Hepatocyte (in vitro differentiated cells): ENCODE data around the gene NGEF. TPM values are rescaled to one million over a fixed set of nuclear protein-coding genes. Genes with fewer than 3 reads are reported as not detected.

Experiments
- DNase-seq: peaks from one replicate; pipeline ENCODE4 v3.0.0-alpha.2; 2016; ENCODE audit warnings: low spot score
- H2AFZ ChIP-seq: fragments of 200-600 bp; sonication (generic); 2 replicates; pipeline ENCODE4 v1.6.0; 2016; ENCODE audit warnings: antibody characterized with exemption, mild to moderate bottlenecking
- H3K27ac ChIP-seq: fragments of 200-600 bp; sonication (generic); 2 replicates; pipeline ENCODE4 v1.5.1; 2016; ENCODE audit warnings: mild to moderate bottlenecking
- H3K27me3 ChIP-seq: fragments of 200-600 bp; sonication (generic); 2 replicates; pipeline ENCODE4 v1.6.1; 2016
- H3K36me3 ChIP-seq: fragments of 200-600 bp; sonication (generic); replicated peaks from 2 replicates; pipeline ENCODE4 v1.5.1; 2016; ENCODE audit warnings: low read depth; ENCODE audit not compliant: insufficient read depth
- H3K4me1 ChIP-seq: fragments of 200-600 bp; sonication (generic); 2 replicates; pipeline ENCODE4 v1.5.1; 2016; ENCODE audit warnings: mild to moderate bottlenecking, moderate library complexity; ENCODE audit not compliant: insufficient read depth
- H3K4me2 ChIP-seq: fragments of 200-600 bp; sonication (generic); 2 replicates; pipeline ENCODE4 v1.6.0; 2016
- H3K4me3 ChIP-seq: fragments of 200-600 bp; sonication (generic); 2 replicates; pipeline ENCODE4 v1.5.1; 2016; ENCODE audit warnings: mild to moderate bottlenecking
- H3K79me2 ChIP-seq: fragments of 200-600 bp; sonication (generic); 2 replicates; pipeline ENCODE4 v1.6.0; 2017; ENCODE audit warnings: mild to moderate bottlenecking
- H3K9me2 ChIP-seq: fragments of 200-600 bp; sonication (generic); replicated peaks from 2 replicates; pipeline ENCODE4 v1.6.0; 2017; ENCODE audit warnings: mild to moderate bottlenecking; ENCODE audit not compliant: insufficient read depth
- H3K9me3 ChIP-seq: fragments of 200-600 bp; sonication (generic); 2 replicates; pipeline ENCODE4 v1.5.1; 2016; ENCODE audit warnings: low read depth, mild to moderate bottlenecking
- H4K20me1 ChIP-seq: fragments of 200-600 bp; sonication (generic); 2 replicates; pipeline ENCODE4 v1.6.0; 2016; ENCODE audit warnings: mild to moderate bottlenecking; ENCODE audit not compliant: insufficient read depth, poor library complexity, severe bottlenecking
- EZH2 ChIP-seq: fragments of 200-600 bp; sonication (generic); IDR thresholded peaks from 2 replicates; pipeline ENCODE4 v1.6.1; 2016; ENCODE audit warnings: antibody characterized with exemption, mild to moderate bottlenecking, borderline replicate concordance
- EZH2phosphoT487 ChIP-seq: fragments of 200-600 bp; sonication (generic); IDR thresholded peaks from one replicate; pipeline ENCODE4 v1.6.1; 2018; ENCODE audit warnings: antibody characterized with exemption, mild to moderate bottlenecking, low read depth, moderate library complexity; ENCODE audit not compliant: unreplicated experiment, severe bottlenecking
- WGBS: methylation state at CpG from one replicate; pipeline ENCODE4 v1.1.6; 2016; ENCODE audit warnings: low lambda C conversion rate; ENCODE audit errors: missing lambda C conversion rate; 5-methylcytosine and 5-hydroxymethylcytosine counted together
- polyA plus RNA-seq: library from polyadenylated mRNA; unstranded; fragments of >200 nt; fragmentation: Nextera tagmentation; extraction: Ambion mirVana; gene quantifications from 2 replicates; pipeline ENCODE4 v1.2.1, GENCODE V29; 2016
- total RNA-seq: library from RNA; depleted of rRNA; stranded (reverse); fragments of >200 nt; gene quantifications from 2 replicates; pipeline ENCODE4 v1.2.3, GENCODE V29; 2014
- TF ChIP-seq, protein P1 (sequence below): fragments of 200-600 bp; sonication (generic); IDR thresholded peaks from 2 replicates; pipeline ENCODE4 v1.5.1; 2016; ENCODE audit warnings: antibody characterized with exemption, mild to moderate bottlenecking; ENCODE audit not compliant: poor library complexity

Gene NGEF
- total and polyA plus RNA-seq, 2 experiments from 2014 or later: 2.2 to 3.2 TPM

DNA sequence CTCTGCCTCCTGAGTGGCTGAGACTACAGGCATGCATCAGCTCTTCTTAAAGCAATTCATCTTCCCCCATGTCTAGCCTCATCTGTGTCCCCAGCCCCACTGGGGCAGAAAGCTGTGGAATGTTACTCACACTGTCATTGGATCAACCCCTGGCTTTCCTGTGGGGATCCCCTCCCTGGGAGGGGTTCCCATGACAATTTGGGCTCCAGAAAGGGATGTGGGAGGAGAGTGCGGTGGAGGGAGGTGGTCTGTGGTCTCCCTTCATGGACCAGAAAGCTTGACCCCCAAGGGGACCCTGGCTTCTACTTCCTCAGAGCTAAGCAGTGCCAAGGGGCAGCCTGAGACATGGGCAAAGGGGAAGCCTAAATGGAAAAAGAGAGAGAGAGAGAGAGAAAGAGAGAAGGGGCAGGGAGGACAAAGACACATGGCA lies 1.3 kb downstream of the NGEF start:
- Histone ChIP-seq H3K27ac (no peak overlapping the region), H2AFZ (no peak overlapping the region), H3K4me1 (no peaks in the 10 kb centered on the region), H3K36me3 (no peaks in the 10 kb centered on the region), H3K9me2 (no peaks in the 10 kb centered on the region), H3K4me2 (peak overlapping the region; percentile 41), H3K9me3 (no peaks in the 10 kb centered on the region), H3K79me2 (no peaks in the 10 kb centered on the region), H4K20me1 (no peaks in the 10 kb centered on the region), H3K4me3 (no peak overlapping the region), H3K27me3 (no peaks in the 10 kb centered on the region)
- TF ChIP-seq, protein P1, sequence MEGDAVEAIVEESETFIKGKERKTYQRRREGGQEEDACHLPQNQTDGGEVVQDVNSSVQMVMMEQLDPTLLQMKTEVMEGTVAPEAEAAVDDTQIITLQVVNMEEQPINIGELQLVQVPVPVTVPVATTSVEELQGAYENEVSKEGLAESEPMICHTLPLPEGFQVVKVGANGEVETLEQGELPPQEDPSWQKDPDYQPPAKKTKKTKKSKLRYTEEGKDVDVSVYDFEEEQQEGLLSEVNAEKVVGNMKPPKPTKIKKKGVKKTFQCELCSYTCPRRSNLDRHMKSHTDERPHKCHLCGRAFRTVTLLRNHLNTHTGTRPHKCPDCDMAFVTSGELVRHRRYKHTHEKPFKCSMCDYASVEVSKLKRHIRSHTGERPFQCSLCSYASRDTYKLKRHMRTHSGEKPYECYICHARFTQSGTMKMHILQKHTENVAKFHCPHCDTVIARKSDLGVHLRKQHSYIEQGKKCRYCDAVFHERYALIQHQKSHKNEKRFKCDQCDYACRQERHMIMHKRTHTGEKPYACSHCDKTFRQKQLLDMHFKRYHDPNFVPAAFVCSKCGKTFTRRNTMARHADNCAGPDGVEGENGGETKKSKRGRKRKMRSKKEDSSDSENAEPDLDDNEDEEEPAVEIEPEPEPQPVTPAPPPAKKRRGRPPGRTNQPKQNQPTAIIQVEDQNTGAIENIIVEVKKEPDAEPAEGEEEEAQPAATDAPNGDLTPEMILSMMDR: no peak
- TF ChIP-seq EZH2phosphoT487 (no peak), EZH2 (no peak)
- no peak for DNase-seq
- WGBS: 93% methylated on average over 1 of the region's 1 CpG

DNA sequence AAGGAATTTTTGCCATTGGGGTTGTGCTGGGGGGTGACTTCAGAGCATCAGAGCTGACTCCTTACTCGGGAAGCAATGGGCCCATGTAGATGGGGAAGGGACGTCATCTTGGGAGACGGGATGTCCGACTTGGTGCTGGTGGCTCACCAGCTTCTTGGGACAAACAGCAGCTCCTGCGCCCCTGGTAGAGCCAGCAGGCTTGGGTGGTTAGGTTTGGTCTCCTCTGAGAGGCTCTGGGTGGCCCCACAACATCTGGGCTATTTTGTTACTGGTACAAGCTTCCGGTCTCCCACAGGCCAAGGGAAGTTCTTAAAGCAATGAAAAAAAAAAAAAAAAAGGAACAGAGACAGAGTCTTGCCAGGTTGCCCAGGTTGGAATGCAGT lies 1.8 kb downstream of the NGEF start:
- Histone ChIP-seq H3K36me3 (no peaks in the 10 kb centered on the region), H4K20me1 (no peaks in the 10 kb centered on the region), H3K4me1 (no peaks in the 10 kb centered on the region), H3K27me3 (no peaks in the 10 kb centered on the region), H3K4me2 (no peak overlapping the region), H3K27ac (no peak overlapping the region), H3K9me3 (no peaks in the 10 kb centered on the region), H3K9me2 (no peaks in the 10 kb centered on the region), H2AFZ (no peak overlapping the region), H3K4me3 (no peak overlapping the region), H3K79me2 (no peaks in the 10 kb centered on the region)
- 97% methylated on average over 6 of the region's 6 CpGs for WGBS
- TF ChIP-seq, protein P1: no peak
- no peak for DNase-seq

DNA sequence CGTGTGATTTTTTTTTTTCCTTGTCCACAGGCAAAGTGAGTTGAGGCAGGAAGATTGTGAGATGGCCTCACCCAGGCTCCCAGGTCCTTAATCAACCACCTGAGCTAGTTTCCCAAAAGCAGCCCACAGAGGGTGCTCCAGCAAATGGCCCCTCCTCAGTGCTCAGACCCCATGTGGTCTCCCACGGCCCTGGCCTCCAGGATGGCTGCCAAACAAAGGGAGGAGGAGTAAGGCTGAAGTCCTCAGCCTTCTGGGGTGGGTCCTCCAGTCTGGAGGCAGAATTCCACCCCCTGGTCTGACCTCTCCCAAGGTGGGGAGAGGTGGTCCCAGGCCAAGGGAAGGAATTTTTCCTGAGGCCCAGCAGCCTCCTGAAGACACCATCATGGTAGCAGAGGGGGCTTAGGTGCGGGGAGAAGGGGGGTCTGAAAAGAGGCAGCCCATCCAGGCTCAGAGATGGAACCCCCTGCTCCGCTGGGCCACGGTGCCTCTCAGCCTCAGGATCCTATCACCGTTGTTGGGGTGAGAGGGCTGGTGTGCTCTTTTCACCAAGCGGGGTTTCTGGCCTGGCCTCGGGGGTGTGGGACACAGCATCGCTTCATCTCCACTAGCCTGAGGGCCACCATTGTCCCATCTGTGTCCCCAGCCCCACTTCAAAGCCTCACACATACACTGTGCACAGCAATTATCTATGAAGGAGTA lies 2.3 kb downstream of the NGEF start:
- 91% methylated on average over 9 of the region's 9 CpGs for WGBS
- Histone ChIP-seq H3K79me2 (no peaks in the 10 kb centered on the region), H3K9me3 (no peaks in the 10 kb centered on the region), H3K4me3 (no peak overlapping the region), H3K9me2 (no peaks in the 10 kb centered on the region), H3K27ac (no peak overlapping the region), H3K4me1 (no peaks in the 10 kb centered on the region), H3K4me2 (no peak overlapping the region), H3K36me3 (no peaks in the 10 kb centered on the region), H3K27me3 (no peaks in the 10 kb centered on the region), H2AFZ (no peak overlapping the region), H4K20me1 (no peaks in the 10 kb centered on the region)
- DNase-seq: no peak
- no peak for TF ChIP-seq EZH2
- TF ChIP-seq, protein P1: no peak
- TF ChIP-seq EZH2phosphoT487: no peak

DNA sequence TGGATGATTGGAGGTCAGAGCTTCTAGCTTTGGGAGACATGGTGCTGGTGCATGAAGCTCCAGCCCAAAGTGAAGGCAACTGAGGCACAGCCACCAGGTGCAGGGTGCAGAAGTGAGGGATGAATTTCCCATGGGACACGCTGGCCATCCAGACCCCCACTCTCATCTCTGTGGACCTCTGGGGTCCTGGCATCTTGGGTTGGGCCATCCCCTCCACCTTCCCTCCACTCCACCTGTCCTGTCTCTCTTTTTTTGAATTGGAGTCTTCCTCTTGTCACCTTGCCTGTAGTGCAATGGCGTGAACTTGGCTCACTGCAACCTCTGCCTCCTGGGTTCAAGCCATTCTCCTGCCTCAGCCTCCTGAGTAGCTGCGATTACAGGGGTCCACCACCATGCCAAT lies 3.4 kb downstream of the NGEF start:
- H3K27me3 ChIP-seq: no peaks in the 10 kb centered on the region
- TF ChIP-seq EZH2: no peak
- TF ChIP-seq, protein P1: no peak
- no peak for TF ChIP-seq EZH2phosphoT487
- no peak overlapping the region for H3K4me2 ChIP-seq
- no peak for DNase-seq
- H3K9me3 ChIP-seq: no peaks in the 10 kb centered on the region
- H4K20me1 ChIP-seq: no peaks in the 10 kb centered on the region
- no peak overlapping the region for H3K27ac ChIP-seq
- H3K4me3 ChIP-seq: no peak overlapping the region
- no peak overlapping the region for H2AFZ ChIP-seq
- no peaks in the 10 kb centered on the region for H3K36me3 ChIP-seq
- H3K4me1 ChIP-seq: no peaks in the 10 kb centered on the region
- H3K9me2 ChIP-seq: no peaks in the 10 kb centered on the region
- WGBS: 93% methylated on average over 3 of the region's 3 CpGs
- H3K79me2 ChIP-seq: no peaks in the 10 kb centered on the region
